DOHH2 (cell line): Measurements from ENCODE around the gene CYP26A1.

ENCODE experiments used
- H3F3A ChIP-seq: fragments of 200-600 bp; sonication (generic), shearing (Covaris generic); 2 replicates; pipeline ENCODE4 v1.6.0; 2016; ENCODE audit warnings: antibody characterized with exemption, mild to moderate bottlenecking; ENCODE audit not compliant: control insufficient read depth, insufficient read depth
- H3K27ac ChIP-seq: fragments of 200-600 bp; sonication (generic); 2 replicates; pipeline ENCODE4 v1.5.1; 2014; ENCODE audit warnings: low read depth, mild to moderate bottlenecking, low read length, moderate library complexity
- H3K27me3 ChIP-seq: fragments of 200-600 bp; sonication (generic); 2 replicates; pipeline ENCODE4 v1.6.1; 2014; ENCODE audit warnings: mild to moderate bottlenecking, low read length, mixed read lengths; ENCODE audit not compliant: control insufficient read depth
- H3K36me3 ChIP-seq: fragments of 200-600 bp; sonication (generic); 2 replicates; pipeline ENCODE4 v1.6.1; 2014; ENCODE audit warnings: mild to moderate bottlenecking, low read length, moderate library complexity, mixed read lengths; ENCODE audit not compliant: control insufficient read depth
- H3K4me1 ChIP-seq: fragments of 200-600 bp; sonication (generic); 2 replicates; pipeline ENCODE4 v1.6.1; 2014; ENCODE audit warnings: mild to moderate bottlenecking, low read length, mixed read lengths; ENCODE audit not compliant: control insufficient read depth
- H3K4me2 ChIP-seq: fragments of 200-600 bp; sonication (generic); 2 replicates; pipeline ENCODE4 v1.6.0; 2014; ENCODE audit warnings: mild to moderate bottlenecking, low read length, moderate library complexity
- H3K4me3 ChIP-seq: fragments of 200-600 bp; sonication (generic); 2 replicates; pipeline ENCODE4 v1.5.1; 2014; ENCODE audit warnings: mild to moderate bottlenecking, low read length, mixed read lengths
- H3K79me2 ChIP-seq: fragments of 200-600 bp; sonication (generic); 2 replicates; pipeline ENCODE4 v1.6.1; 2014; ENCODE audit warnings: mild to moderate bottlenecking, low read length, mixed read lengths; ENCODE audit not compliant: control insufficient read depth
- H3K9me2 ChIP-seq: fragments of 200-600 bp; sonication (generic); replicated peaks from 2 replicates; pipeline ENCODE4 v1.6.1; 2014; ENCODE audit warnings: mild to moderate bottlenecking, low read length, mixed read lengths; ENCODE audit not compliant: control insufficient read depth
- H3K9me3 ChIP-seq: fragments of 200-600 bp; sonication (generic); 2 replicates; pipeline ENCODE4 v1.6.1; 2014; ENCODE audit warnings: antibody characterized with exemption, low read length, mixed read lengths; ENCODE audit not compliant: control insufficient read depth, insufficient read depth
- H4K20me1 ChIP-seq: fragments of 200-600 bp; sonication (generic); 2 replicates; pipeline ENCODE4 v1.6.0; 2014; ENCODE audit warnings: low read depth, mild to moderate bottlenecking, antibody characterized with exemption, low read length, moderate library complexity; ENCODE audit not compliant: control insufficient read depth, insufficient read depth
- EZH2phosphoT487 ChIP-seq: fragments of 200-600 bp; sonication (generic); IDR thresholded peaks from 2 replicates; pipeline ENCODE4 v1.6.1; 2017; ENCODE audit warnings: borderline replicate concordance, mild to moderate bottlenecking, antibody characterized with exemption, low read length, moderate library complexity, mixed read lengths
- TF ChIP-seq, protein P1 (sequence below): fragments of 200-600 bp; sonication (generic); IDR thresholded peaks from one replicate; pipeline ENCODE4 v1.5.1; 2014; ENCODE audit warnings: antibody characterized with exemption, mild to moderate bottlenecking, low read depth, low read length; ENCODE audit not compliant: poor library complexity, severe bottlenecking

The CYP26A1 gene

DNA sequence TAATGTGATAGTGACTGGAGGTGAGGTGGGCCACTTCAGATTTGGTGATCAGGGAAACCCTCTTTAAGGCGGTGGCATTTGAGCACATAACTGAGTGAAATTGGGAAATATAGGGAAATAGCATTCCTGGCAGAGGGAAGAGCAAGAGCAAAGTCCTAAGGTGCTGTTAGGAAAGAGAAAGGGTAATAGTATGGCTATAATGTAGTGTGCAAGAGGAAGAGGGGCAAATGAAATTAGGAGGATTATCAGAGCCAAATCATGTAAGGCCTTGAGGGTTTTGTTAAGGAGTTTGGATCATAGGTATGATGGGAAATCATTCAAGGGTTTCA lies 40.9 kb upstream of the CYP26A1 start:
- Histone ChIP-seq H3K27ac (no peak overlapping the region), H3K4me2 (no peak overlapping the region), H4K20me1 (no peaks in the 10 kb centered on the region), H3K4me3 (no peak overlapping the region), H3K9me3 (no peaks in the 10 kb centered on the region), H3F3A (no peaks in the 10 kb centered on the region), H3K36me3 (no peaks in the 10 kb centered on the region), H3K27me3 (no peaks in the 10 kb centered on the region), H3K9me2 (no peaks in the 10 kb centered on the region), H3K79me2 (no peaks in the 10 kb centered on the region), H3K4me1 (no peaks in the 10 kb centered on the region)
- no peak for TF ChIP-seq EZH2phosphoT487
- TF ChIP-seq, protein P1, sequence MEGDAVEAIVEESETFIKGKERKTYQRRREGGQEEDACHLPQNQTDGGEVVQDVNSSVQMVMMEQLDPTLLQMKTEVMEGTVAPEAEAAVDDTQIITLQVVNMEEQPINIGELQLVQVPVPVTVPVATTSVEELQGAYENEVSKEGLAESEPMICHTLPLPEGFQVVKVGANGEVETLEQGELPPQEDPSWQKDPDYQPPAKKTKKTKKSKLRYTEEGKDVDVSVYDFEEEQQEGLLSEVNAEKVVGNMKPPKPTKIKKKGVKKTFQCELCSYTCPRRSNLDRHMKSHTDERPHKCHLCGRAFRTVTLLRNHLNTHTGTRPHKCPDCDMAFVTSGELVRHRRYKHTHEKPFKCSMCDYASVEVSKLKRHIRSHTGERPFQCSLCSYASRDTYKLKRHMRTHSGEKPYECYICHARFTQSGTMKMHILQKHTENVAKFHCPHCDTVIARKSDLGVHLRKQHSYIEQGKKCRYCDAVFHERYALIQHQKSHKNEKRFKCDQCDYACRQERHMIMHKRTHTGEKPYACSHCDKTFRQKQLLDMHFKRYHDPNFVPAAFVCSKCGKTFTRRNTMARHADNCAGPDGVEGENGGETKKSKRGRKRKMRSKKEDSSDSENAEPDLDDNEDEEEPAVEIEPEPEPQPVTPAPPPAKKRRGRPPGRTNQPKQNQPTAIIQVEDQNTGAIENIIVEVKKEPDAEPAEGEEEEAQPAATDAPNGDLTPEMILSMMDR: no peak

DNA sequence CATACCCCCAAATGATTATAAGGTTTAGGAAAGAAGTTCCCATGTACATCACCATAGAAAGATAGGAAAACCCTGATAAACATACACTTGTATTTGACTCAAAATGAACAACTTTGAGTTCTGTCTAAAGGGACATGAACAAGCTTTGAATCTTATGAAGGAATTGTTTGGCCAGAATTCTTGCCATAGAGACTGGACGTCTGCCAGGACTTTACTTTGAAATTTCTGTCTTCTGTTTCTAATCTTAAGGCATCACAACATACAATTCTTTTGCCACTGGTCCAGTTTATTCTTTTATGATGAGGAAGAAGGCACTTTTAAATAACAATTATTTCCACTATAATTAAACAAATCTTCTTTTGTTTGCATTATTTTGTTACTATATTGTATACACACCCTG lies 39.3 kb upstream of the CYP26A1 start:
- Histone ChIP-seq H3F3A (no peaks in the 10 kb centered on the region), H3K9me3 (no peaks in the 10 kb centered on the region), H3K79me2 (no peaks in the 10 kb centered on the region), H3K27me3 (no peaks in the 10 kb centered on the region), H3K4me3 (no peak overlapping the region), H3K4me1 (peaks cover 4% of the 10 kb centered on the region), H3K27ac (no peak overlapping the region), H3K36me3 (no peaks in the 10 kb centered on the region), H3K9me2 (no peaks in the 10 kb centered on the region), H4K20me1 (no peaks in the 10 kb centered on the region), H3K4me2 (no peak overlapping the region)
- TF ChIP-seq, protein P1: no peak
- no peak for TF ChIP-seq EZH2phosphoT487

DNA sequence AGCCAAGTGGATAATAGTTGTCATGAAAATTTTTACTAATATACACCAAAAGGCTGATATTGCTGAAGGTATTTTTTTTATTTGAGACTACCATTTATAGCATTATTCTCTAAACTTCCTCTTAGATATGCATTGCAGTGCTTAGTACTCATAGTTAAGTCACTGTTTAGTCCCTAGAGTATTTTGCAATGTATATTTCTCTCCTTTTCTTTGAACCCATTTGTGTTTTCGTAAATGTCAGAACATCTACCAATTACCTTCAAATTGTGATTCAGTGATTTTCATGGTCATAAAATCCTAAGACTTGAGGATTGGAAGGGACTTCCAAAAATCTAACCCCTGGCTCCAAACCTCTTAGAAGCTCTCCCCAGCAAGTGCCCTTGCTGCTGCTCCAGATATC lies 34.6 kb upstream of the CYP26A1 start:
- no peaks in the 10 kb centered on the region for H3K79me2 ChIP-seq
- no peaks in the 10 kb centered on the region for H4K20me1 ChIP-seq
- H3K27ac ChIP-seq: no peak overlapping the region
- no peaks in the 10 kb centered on the region for H3K36me3 ChIP-seq
- no peak for TF ChIP-seq EZH2phosphoT487
- TF ChIP-seq, protein P1: no peak
- H3K4me2 ChIP-seq: peak overlapping the region; percentile 45
- no peaks in the 10 kb centered on the region for H3K9me2 ChIP-seq
- peaks cover 13% of the 10 kb centered on the region for H3K4me1 ChIP-seq
- H3K27me3 ChIP-seq: no peaks in the 10 kb centered on the region
- H3F3A ChIP-seq: no peaks in the 10 kb centered on the region
- H3K4me3 ChIP-seq: no peak overlapping the region
- H3K9me3 ChIP-seq: no peaks in the 10 kb centered on the region

DNA sequence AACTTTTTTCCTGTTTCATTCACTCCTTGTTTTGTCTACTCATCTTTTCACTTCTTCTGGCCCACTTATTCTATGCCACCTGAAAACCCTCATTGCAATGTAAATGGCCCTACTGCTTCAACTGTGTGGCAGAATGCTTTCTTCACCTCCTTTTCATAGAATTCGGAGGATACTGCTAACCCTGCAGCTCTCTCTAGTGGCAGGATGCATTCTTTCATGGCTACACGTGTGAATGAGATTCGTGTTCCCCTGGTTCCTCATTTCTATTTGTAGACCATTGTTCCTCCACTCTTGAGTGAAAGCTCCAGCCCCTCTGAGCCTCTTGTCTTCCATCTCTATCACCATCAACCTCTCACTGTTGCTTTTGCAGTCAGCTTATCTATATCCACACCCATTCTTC lies 34.0 kb upstream of the CYP26A1 start:
- no peaks in the 10 kb centered on the region for H4K20me1 ChIP-seq
- no peaks in the 10 kb centered on the region for H3F3A ChIP-seq
- H3K9me2 ChIP-seq: no peaks in the 10 kb centered on the region
- H3K9me3 ChIP-seq: no peaks in the 10 kb centered on the region
- H3K4me3 ChIP-seq: peak overlapping the region; percentile 28; the same call in 1 of the 2 replicates
- H3K36me3 ChIP-seq: no peaks in the 10 kb centered on the region
- peaks cover 13% of the 10 kb centered on the region for H3K4me1 ChIP-seq
- peak overlapping the region; percentile 45 for H3K4me2 ChIP-seq
- H3K27ac ChIP-seq: no peak overlapping the region
- no peaks in the 10 kb centered on the region for H3K27me3 ChIP-seq
- TF ChIP-seq, protein P1: peak; percentile 77
- no peak for TF ChIP-seq EZH2phosphoT487
- H3K79me2 ChIP-seq: no peaks in the 10 kb centered on the region
